BJ (cell line): Measurements from ENCODE around the gene POLDIP3. TPM values are rescaled to one million over a fixed set of nuclear protein-coding genes. Genes with fewer than 3 reads are reported as not detected.
"Not testable (repeated sequence)": the region's sequence is repeated elsewhere in the genome, so short reads cannot be mapped to it uniquely, and the experiment has no call there.

Source experiments
- CTCF ChIA-PET: fragments of 350-600 bp; formaldehyde crosslinking; extraction: SDS; loops from one replicate; lab custom pipeline; 2021; ENCODE audit warnings: antibody characterized with exemption, inconsistent platforms; lab: Yijun Ruan, JAX
- POLR2A ChIA-PET: fragments of 300-600 bp; sonication (Branson Sonifier 250); formaldehyde crosslinking; extraction: SDS; loops from one replicate; lab custom pipeline; 2021; ENCODE audit warnings: antibody characterized with exemption; lab: Charles Lee
- DNase-seq: peaks from one replicate; pipeline ENCODE4 v3.0.0-alpha.2; 2011; ENCODE audit warnings: low read depth
- H3K27me3 ChIP-seq: 2 replicates; pipeline ENCODE4 v1.6.0; 2011; ENCODE audit warnings: low read length; ENCODE audit not compliant: control insufficient read depth, insufficient read depth
- H3K36me3 ChIP-seq: 2 replicates; pipeline ENCODE4 v1.5.1; 2011; ENCODE audit warnings: low read length; ENCODE audit not compliant: control insufficient read depth, insufficient read depth
- H3K4me3 ChIP-seq: 2 replicates; pipeline ENCODE4 v1.5.1; 2011; ENCODE audit warnings: low read depth, mild to moderate bottlenecking, control low read depth, low read length
- polyA plus RNA-seq: library from polyadenylated mRNA; depleted of rRNA; stranded (reverse); fragments of >200 nt; gene quantifications from 2 replicates; pipeline ENCODE4 v1.2.3, GENCODE V29; 2011
- TF ChIP-seq, protein P1 (sequence below): IDR thresholded peaks from 2 replicates; pipeline ENCODE4 v1.5.1; 2011; ENCODE audit warnings: low read depth, mild to moderate bottlenecking, control low read depth, inconsistent platforms, low read length, moderate library complexity; ENCODE audit not compliant: insufficient read depth

POLDIP3 gene
- polyA plus RNA-seq, 1 experiment: 54.3 TPM

DNA sequence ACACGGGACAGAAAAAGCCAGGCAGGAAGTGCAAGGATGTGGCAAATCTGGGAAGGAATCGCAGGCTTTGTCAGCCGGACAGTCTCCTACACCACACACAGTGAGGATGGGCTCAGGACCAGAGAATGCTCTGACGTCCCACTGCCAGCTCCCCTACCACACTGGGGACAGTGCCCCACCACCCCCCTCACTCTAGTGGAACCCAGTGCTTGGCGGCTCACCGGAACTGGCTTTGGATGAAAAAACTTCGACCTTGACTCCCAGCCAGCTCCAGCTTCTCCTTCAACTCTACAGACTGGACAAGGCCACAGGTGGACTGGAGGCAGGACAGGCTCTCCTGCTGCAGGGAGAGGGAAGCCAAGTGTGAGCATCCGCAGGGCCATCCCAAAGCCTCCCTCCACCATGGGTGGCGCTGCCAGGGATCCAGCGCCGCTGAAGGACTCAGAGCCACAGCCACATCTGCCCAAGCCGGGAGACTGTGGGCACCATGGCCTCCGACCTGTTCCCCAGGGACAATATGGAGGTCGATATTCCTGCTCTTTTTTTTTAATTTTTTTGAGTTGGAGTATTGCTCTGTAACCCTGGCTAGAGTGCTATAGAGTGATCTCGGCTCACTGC is 37.0 kb downstream of the POLDIP3 start:
- H3K27me3 ChIP-seq: no peaks in the 10 kb centered on the region
- DNase-seq: no peak
- TF ChIP-seq, protein P1, sequence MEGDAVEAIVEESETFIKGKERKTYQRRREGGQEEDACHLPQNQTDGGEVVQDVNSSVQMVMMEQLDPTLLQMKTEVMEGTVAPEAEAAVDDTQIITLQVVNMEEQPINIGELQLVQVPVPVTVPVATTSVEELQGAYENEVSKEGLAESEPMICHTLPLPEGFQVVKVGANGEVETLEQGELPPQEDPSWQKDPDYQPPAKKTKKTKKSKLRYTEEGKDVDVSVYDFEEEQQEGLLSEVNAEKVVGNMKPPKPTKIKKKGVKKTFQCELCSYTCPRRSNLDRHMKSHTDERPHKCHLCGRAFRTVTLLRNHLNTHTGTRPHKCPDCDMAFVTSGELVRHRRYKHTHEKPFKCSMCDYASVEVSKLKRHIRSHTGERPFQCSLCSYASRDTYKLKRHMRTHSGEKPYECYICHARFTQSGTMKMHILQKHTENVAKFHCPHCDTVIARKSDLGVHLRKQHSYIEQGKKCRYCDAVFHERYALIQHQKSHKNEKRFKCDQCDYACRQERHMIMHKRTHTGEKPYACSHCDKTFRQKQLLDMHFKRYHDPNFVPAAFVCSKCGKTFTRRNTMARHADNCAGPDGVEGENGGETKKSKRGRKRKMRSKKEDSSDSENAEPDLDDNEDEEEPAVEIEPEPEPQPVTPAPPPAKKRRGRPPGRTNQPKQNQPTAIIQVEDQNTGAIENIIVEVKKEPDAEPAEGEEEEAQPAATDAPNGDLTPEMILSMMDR: no peak
- H3K36me3 ChIP-seq: peaks cover 6% of the 10 kb centered on the region
- POLR2A ChIA-PET: no interaction called here
- CTCF ChIA-PET: no interaction called here
- no peak overlapping the region for H3K4me3 ChIP-seq

DNA sequence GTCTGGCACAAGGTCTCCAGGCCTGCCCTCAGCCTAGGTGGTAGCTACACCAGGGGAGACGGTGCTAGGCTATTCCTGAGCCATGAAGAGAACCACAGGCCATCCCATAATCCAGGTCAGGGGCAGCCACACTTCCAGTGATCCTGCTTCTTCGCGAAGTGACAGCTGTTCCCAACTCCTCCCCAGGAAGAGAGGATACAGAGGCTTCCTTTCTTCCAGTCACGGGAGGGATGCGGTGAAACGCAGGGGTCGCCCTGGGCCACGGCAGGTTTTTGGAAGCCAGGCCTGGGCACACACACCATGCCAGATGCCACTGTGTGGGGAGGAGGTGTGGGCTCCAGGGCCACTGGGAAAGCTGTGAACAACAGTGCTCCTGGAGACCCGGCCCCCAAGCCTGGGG is 37.5 kb downstream of the POLDIP3 start:
- DNase-seq, H3K27me3 ChIP-seq, H3K4me3 ChIP-seq, POLR2A ChIA-PET, H3K36me3 ChIP-seq: not testable (repeated sequence)
- CTCF ChIA-PET: interaction anchor here (0.6 kb wide), 1 partner anchor 152 kb away, joined by 3 read pairs; no protein-coding TSS in a partner anchor

DNA sequence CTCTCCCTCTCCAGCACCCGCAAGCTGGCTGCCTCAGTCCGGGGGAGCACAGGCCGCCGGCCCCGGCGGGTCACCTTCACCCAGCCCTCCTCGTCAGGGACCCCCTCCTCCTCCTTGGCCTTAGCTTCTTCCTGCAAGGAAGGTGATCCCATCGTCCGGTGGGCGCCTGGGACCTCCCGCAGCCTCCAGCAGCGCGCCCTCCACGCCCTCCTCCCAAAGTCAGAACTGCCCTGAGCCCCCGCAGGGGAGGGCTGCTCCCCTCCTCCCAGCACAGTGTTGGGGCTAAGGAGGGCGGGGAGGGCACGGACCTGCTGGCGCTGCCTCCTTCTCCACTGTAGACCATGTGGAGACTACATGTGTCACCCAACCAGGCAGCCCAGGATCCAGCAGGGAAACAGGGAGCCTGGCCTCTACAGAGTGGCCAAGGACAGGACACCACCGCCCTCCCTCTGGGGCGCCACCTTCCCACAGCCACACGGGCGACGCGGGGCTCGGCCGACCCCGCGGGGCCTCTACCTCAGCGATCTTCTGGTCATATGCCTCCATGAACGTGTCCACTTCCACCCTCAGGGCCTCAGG is 38.6 kb downstream of the POLDIP3 start:
- DNase-seq, POLR2A ChIA-PET: not testable (repeated sequence)

DNA sequence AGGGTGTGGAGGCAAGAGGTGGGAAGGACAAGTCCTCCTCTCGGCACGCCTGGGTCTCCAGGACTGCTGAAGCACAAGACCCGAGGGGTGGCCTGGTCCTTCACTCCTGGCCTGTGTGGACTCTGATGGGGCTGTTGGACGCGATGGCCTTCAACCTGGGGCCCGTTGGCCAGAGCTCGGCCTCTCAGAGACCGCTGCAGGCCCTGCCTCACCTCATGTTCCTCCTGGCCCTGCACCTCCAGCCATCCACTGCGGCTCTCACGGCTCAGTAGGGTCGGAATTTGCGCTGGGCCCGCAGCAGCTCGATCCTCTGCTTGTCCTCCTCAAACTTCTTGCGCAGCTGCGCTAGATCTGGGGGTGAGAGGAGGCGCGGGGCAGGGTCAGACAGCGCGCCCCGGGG is 40.2 kb downstream of the POLDIP3 start:
- POLR2A ChIA-PET, H3K4me3 ChIP-seq, H3K36me3 ChIP-seq, DNase-seq, CTCF ChIA-PET, H3K27me3 ChIP-seq: not testable (repeated sequence)

More for the DNA sequence above, 38.6 kb downstream of the POLDIP3 start:
- H3K36me3 ChIP-seq, CTCF ChIA-PET, H3K4me3 ChIP-seq, H3K27me3 ChIP-seq: not testable (repeated sequence)

DNA sequence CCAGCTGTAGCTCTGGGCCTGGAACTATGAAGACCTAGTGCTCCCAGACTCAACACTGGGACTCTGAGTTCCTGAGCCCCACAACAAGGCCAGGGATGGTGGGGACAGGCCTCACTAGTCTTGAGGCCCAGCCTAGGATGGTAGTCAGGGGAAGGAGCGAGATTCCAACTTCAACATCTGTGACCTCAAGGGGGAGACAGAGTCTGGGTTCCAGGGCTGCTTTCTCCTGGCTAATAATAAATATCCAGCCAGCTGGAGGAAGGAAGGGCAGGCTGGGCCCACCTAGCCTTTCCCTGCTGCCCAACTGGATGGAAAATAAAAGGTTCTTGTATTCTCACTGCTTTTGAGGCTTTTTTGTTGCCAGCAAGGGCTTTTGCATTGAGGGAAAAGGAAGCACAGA is 40.6 kb downstream of the POLDIP3 start:
- CTCF ChIA-PET, POLR2A ChIA-PET, H3K4me3 ChIP-seq, H3K27me3 ChIP-seq, DNase-seq, H3K36me3 ChIP-seq: not testable (repeated sequence)

DNA sequence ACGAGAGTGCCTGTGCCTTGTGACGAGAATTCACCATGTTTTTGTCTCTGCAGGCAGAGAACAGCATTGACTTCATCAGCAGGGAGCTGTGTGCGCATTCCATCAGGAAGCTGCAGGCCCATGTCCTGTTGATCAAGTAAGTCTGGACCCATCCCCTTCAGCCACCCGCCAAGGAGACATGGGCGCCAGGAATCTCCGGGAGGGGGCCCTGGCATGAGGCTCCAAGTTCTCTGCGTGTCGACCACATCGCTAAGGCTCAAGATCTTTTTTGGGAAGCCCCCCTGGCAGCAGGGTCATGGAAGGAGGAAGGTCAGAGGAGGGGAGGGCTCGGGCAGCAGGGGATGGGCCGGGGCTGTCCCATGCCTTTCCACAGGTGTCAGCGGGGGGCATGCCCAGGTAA is 43.6 kb downstream of the POLDIP3 start:
- H3K4me3 ChIP-seq, H3K36me3 ChIP-seq, POLR2A ChIA-PET, H3K27me3 ChIP-seq, DNase-seq: not testable (repeated sequence)
- CTCF ChIA-PET: interaction anchor here (2.1 kb wide), 1 partner anchor 10 kb away, joined by 11 read pairs; no protein-coding TSS in a partner anchor

DNA sequence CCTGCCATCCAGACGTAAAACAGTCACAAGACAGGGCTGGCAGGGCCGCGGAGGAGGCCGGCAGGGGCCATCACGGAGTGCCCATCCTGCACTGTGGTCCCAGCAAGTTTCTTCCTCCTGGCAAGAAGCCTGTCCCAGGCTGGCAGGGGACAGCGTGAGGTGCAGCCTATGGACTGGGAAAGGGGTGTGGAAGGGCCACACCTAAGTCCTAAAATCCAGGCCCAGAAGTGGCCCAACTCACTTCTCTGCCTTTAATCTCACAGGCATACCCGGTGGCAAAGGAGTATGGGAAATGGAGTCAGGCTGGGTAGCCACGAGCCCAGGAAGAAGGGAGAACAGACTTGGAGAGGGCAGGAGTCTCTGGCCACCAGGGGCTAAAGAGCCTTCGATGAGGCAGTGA is 44.1 kb downstream of the POLDIP3 start:
- H3K27me3 ChIP-seq, H3K36me3 ChIP-seq, H3K4me3 ChIP-seq, POLR2A ChIA-PET, DNase-seq: not testable (repeated sequence)
- CTCF ChIA-PET: interaction anchor here (2.1 kb wide), 1 partner anchor 10 kb away, joined by 11 read pairs; no protein-coding TSS in a partner anchor

DNA sequence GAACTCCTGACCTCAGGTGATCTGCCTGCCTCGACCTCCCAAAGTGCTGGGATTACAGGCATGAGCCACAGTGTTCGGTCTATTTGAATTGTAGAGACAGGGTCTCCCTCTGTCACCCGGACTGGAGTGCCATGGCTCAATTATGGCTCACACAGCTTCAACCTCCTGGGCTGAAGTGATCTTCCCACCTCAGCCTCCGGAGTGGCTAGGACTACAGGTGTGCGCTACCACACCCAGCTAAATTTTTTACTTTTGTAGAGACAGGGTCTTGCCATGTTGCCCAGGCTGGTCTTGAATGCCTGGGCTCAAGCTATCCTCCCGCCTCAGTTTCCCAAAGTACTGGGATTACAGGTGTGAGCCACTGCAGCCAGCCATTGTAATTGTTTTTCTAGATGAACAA is 46.7 kb downstream of the POLDIP3 start:
- H3K27me3 ChIP-seq, DNase-seq, CTCF ChIA-PET, H3K36me3 ChIP-seq, POLR2A ChIA-PET, H3K4me3 ChIP-seq: not testable (repeated sequence)

DNA sequence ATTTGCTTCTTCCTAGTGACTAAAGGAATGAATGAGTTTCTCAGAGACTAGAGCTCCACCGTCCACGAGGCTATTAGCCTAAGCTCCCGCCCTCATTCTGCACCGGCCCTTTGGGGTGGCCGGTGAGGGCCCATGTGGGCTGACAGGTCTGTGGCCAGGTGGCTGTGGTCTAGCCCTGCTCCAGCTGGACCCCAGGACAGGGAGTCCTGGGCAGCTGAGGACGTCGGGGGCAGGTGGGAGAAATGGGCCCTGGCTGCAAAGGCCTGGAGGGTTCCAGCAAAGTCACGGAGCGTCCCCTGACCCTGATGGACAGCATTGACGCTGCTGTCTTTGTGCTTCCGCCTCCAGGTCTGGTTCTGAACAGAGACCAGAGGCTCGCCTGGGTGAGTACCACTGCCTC is 48.7 kb downstream of the POLDIP3 start:
- TF ChIP-seq, protein P1: no peak
- Histone ChIP-seq H3K36me3 (no peaks in the 10 kb centered on the region; the same call in 1 of the 2 replicates), H3K4me3 (no peak overlapping the region), H3K27me3 (no peaks in the 10 kb centered on the region)
- ChIA-PET CTCF (no interaction called here), POLR2A (no interaction called here)
- DNase-seq: no peak
